HG03175 (cell line): ENCODE data around the gene FBXO24.
"Not testable (repeated sequence)": the region's sequence is repeated elsewhere in the genome, so short reads cannot be mapped to it uniquely, and the experiment has no call there.

ENCODE experiments used
- ATAC-seq: cut with Tn5 transposase; IDR thresholded peaks from one replicate; pipeline ENCODE4 v1.9.1; 2021; ENCODE audit warnings: mild to moderate bottlenecking, moderate library complexity; ENCODE audit not compliant: unreplicated experiment

FBXO24 gene

DNA sequence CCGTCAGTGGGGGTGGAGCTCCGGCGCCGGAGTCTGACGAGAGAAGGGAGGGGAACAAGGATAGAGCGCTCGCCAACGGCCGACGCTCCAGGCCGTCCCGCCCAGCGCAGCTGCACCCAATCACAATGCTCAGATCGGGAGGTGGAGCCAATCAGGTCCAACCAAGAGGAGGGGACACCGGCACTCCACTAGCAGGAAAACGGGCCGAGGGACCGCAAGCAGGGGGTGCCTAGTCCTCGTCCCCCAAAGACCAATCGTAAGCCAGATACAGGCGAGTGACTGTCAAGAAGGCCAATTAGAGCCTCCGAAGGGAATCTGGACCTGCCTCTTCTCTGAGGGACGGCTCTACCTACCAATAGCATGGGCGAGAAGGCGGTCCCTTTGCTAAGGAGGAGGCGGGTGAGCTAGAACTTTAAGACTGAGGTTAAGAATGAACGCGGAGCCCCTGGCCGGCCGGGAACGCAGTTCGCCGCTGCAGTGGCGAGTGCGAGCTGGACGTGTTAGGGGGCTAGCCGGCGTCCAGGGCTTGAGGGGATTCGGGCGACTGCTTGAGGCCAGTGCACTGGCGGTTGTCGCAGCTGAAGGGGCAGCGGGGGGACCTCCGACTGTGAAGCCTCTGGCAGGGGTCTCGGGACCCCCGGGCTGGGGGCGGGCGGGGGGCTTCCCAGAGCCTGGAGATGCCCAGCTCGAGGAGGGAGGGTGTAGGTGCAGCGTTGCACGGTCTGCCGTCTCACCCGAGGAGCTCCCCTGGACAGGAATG is at the start of gene FBXO24:
Gene FBXO24, plus strand, starts transcription at position 63 of the 760 bp plus-strand sequence. Its CDS starts 298 bp downstream, at position 361.
- peak; percentile 82 for ATAC-seq

DNA sequence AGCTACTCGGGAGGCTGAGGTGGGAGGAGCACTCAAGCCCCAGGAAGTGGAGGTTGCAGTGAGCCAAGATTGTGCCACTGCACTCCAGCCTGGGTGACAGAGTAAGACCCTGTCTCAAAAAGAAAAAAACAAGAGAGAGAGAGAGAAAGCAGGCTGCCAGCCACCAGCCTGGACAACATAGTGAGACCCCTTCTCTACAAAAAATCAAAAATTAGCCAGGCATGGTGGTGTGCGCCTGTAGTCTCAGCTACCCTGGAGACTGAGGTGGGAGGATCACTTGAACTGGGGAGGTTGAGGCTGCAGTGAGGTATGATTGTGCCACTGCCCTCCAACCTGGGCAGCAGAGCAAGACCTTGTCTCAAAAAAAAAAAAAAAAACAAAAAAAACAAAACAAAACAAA is 49.4 kb upstream of the FBXO24 start:
- ATAC-seq: not testable (repeated sequence)

DNA sequence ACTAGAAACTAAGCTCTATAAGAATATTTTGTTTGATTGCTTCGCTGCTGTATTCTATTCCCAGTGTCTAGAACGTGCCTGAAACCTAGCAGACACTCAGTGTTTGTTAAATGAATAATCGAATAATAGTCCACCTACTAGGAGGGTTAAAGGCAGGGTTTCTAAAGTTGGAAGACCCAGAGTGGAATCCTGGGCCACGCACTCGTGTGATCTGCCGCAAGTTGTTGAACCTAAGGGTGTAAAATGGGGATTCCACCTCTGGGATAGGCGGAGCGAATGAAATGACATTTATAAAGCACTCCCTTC is 47.8 kb upstream of the FBXO24 start:
- ATAC-seq: no peak

DNA sequence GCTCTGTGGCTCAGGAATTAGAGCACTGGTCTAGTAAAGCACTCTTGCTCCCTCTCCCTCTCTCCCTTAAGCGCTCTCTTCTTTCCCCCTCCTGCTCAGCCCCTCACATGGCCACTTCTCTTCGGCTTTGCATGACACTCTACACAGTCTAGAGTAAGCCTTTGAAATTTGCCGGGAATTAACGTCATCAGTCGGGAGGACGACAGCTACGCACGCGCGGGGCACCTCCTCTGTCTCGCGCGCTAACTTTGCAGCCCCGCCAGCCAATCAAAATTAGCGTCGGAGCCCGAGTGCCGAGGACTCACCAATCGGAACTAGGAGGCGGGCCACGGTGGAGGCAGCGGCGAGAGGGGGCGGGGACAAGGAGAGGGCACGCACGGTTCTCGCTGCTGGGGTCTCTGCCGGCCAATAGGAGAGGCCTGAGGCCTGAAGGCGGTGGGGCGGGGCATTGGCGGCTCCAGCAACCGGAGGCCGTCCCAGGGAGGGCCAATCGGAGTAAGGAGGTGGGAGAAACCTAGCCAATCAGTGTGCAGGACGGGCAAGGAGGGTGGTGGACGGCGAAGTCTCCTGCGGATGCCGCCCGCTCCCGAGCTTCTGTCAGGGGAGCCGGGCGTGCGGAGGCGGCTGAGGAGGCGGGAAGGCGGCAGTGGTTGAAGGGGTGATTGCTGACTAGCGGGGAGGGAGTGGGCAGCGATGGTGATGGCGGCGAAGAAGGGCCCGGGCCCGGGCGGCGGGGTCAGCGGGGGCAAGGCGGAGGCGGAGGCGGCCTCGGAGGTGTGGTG is 47.3 kb upstream of the FBXO24 start, which contains the start of gene AGFG2:
Gene AGFG2, plus strand, starts transcription at position 550 of the 782 bp plus-strand sequence. Its CDS starts 144 bp downstream, at position 694.
- ATAC-seq: peak; percentile 97

DNA sequence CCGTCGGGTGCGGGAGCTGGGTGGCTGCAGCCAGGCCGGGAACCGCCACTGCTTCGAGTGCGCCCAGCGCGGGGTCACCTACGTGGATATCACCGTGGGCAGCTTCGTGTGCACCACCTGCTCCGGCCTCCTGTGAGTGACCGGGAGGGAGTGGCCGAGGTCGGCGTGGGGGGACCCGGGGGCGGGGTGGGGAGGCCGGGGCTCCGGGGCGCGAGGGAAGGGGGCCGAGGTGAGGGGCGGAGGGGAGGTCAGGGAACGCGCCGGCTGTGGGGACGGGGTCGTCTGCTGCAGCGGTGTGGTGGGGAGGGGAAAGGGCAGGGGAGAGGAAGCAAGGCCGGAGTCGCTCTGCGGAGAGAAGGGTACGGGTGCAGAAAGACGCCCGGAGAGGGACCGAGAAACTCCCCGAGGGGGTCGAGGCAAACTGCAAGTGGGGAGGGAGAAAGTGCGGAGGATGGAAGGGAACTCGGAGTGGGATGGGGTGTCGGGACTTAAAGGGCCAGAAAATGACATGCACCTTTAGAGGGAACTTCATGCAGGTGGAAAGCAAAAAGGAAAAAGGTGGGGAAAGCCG is 46.6 kb upstream of the FBXO24 start:
- ATAC-seq: no peak

DNA sequence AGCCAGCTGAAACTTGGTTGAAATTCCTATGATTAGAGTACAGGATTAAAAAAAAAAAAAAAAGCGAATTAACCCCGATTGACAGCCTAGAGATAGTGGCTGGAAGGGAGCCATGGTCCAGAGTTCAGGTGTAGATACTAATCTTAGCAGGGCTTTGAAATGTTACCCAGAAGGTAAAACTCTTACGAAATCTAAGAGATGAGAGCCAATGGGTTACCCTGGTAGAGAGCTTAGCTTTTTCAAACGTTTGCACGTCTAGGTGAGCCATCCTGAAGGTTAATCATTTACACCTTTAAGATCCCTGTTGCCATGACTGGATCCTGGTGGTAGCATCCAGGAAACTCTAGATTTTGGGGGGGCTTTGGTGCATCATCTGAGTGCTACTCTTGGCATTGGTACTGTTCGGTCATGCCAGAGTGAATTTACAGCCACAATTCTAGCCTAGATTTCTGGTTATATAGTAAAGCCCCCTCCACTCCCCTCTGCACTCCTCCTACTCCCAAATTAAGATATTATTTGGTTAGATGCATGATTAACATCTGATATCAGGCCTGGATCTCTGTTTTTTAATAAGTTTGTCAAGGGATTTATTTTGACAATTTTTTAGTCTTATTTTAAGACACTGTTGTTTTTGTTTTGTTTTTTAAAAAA is 45.9 kb upstream of the FBXO24 start:
- no peak for ATAC-seq

DNA sequence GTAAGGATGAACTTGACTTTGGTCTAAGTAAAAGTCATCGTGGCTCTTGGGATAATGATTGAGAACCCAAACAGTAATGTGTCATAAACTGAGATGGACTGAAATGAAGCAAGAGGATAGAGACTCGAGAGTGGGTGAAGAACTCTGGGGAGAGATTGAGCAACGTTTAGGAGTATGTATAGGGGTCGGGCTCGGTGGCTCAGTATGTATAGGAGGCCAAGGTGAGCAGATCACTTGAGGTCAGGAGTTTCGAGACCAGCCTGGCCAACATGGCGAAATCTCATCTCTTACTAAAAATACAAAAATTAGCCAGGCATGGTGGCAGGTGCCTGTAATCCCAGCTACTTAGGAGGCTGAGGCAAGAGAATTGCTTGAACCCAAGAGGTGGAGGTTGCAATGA is 44.8 kb upstream of the FBXO24 start:
- ATAC-seq: not testable (repeated sequence)

DNA sequence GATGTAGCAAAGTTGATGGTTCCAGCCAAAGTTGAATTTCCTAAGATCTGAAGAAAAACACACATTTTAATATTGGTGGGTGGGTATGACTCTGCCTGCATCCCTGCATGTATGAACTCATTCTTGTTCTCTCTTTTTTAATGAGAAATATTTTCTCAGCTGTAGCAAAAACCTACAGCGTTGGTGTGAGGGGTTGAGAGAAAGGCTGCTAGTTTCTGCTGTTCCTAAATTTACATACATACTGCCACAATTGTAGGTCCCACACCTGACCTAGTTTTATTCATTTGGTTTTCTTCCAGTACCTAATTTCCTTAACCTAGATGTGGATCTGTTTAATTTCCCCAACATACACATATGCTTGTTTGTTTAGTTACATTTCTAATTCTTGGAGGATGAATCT is 42.5 kb upstream of the FBXO24 start:
- no peak for ATAC-seq

DNA sequence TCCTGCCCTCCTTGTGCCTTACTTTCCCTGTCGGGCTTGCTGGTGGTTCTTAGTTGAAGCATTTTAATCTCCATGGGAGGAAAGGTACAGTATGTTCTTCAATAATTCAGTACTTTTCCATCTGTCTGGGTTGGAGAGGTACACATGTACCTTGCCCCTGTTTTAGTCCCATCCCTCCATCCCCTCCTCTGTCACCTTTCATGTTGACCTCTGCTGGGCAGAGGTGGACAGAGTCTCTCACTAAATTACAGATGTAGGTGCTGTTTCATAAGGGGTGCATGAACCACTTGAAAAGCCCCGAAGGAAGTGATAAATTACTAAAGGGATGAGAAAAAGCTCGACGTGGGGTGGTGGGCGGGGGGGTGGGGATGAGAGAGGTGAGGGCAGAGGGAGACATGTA is 41.7 kb upstream of the FBXO24 start:
- ATAC-seq: no peak

DNA sequence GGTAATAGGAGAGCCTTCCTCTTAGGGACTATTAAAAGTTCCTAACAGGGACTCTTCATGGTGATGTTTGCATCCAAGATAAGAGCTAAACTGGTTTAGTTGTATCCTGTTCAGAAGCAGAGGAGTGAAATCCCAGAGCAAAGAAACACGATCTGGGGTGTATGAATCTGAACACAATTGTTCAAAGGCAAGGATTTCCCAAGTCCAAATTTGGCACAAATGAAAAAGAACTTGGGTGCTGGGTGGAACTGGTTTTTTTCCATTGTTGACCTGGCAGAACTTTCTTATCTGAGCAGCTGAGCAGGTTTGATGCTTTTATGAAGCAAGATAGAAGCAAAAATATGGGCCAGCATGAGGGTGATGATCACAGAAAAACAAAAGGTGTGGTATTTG is 41.2 kb upstream of the FBXO24 start:
- ATAC-seq: no peak

GRCh38 chr7:100545360-100546128 is 40.6 kb upstream of the FBXO24 start:
- ATAC-seq: peak; percentile 40

DNA sequence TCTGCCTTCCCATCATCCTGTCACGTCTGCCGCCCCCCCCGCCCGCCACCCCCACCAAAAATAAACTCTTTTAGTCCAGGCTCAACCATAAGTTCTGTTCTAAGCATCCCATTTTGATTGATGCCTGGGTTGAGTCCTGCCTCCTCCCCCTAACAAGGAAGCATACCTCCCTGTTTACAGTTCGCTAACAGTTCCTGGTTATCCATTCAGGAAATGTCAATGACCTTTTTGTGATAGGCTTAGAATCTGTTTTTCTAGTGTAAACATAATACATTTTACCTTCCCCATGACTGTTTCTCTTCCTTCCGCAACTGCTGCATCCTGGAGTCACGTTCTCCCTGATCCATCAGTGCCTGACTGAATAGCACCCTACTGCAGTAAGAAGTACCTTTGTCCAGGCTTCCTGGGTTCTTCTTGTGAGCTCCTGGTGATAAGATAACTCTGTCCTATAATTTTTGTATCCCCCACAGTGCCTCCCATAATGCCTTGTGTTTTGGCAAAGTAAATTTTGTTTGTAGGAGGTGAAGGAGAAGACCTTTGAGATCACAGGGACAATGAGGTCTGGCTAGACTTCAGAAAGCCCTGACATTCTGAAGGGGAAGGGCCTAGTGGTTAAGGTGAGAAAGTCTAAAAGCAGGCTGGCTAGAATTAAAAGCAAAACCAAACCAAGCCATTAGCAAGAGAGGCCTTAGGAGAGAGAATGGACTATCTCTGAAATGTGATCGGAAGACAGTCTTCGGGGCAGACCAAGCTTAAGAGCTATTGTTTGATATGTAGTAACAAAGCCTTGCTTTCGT is 39.8 kb upstream of the FBXO24 start:
- ATAC-seq: peak; percentile 58

- peak; percentile 2 for ATAC-seq
These were observed 39.0 kb upstream of the FBXO24 start for GRCh38 chr7:100546926-100547800.

DNA sequence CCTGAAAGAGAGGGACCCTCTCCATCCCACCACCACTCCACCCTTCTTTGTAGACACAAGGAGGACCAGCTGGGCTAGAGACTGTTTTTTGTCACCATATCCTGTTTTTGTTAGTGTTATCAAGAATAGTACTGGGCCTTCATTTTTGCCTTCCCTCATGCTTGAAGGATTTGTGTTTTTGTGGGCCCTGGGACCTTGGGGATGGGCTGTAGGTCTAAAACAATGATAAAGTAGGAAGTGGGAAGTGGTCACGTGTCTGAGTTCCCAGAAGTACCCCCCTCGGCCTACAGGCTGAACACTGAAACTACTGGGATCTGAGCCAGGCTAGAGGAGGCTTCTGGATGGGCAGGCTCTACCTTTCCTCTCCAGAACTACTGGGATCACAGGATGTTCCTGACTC is 38.3 kb upstream of the FBXO24 start:
- no peak for ATAC-seq

DNA sequence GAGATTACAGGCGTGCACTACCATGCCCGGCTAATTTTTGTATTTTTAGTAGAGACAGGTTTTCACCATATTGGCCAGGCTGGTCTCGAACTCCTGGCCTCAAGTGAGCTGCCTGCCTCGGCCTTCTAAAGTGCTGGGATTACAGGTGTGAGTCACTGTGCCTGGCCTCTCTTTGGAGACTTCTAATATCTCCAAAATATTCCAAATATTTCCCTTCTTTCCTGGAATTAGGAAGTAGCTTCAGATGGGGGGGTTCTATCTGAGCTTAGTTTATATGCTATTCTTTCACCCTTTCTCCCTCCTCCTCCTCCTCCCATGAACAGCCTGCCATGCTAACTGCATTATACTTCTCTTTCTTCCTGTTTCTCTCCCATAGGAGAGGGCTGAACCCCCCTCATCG is 37.7 kb upstream of the FBXO24 start:
- not testable (repeated sequence) for ATAC-seq

DNA sequence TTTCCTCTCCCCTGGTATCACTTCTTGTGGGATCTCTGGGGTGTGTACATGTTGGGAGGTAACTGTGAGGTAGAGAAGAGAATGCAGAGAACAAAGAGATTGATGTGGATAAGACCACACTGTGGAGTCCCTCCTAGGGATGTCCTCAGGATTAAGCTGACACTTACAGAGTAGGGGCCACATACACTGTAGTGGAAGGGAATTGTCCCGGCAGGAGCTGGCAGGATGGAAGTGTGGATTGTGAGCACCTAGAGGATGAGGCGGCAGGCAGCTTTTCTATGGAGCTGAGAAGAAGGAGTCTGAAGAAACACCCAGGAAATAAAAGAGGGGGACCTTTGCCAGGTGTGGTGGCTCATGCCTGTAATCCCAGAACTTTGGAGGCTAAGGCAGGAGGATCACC is 33.6 kb upstream of the FBXO24 start:
- ATAC-seq: no peak

GRCh38 chr7:100553032-100553431 is 33.1 kb upstream of the FBXO24 start:
- no peak for ATAC-seq

GRCh38 chr7:100555701-100556100 is 30.4 kb upstream of the FBXO24 start:
- ATAC-seq: no peak

DNA sequence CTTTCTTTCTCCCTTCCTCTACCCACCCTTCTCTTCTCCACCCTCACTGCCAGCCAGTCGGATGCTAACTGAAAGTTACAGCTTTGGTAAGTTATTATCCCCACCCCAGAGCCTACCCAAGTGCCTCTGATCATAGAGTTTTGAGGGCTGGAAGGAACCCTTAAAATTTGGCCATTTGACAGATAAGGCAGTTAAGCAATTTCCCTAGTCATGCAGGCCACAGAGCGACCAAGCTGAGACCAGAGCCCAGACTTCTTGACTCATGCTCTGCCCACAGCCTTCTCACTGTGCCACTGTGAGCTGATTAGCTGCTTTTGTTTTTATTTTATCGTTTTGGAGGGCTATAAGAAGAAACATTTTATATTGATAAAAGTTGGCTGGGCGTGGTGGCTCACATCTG is 29.6 kb upstream of the FBXO24 start:
- ATAC-seq: no peak
